ENCODE measurements around the gene PDCD1.
A peak's percentile ranks its signal among the peaks of the same experiment; 100 is the strongest.
"Not testable (repeated sequence)": the region's sequence is repeated elsewhere in the genome, so short reads cannot be mapped to it uniquely, and the experiment has no call there.

Gene PDCD1

DNA sequence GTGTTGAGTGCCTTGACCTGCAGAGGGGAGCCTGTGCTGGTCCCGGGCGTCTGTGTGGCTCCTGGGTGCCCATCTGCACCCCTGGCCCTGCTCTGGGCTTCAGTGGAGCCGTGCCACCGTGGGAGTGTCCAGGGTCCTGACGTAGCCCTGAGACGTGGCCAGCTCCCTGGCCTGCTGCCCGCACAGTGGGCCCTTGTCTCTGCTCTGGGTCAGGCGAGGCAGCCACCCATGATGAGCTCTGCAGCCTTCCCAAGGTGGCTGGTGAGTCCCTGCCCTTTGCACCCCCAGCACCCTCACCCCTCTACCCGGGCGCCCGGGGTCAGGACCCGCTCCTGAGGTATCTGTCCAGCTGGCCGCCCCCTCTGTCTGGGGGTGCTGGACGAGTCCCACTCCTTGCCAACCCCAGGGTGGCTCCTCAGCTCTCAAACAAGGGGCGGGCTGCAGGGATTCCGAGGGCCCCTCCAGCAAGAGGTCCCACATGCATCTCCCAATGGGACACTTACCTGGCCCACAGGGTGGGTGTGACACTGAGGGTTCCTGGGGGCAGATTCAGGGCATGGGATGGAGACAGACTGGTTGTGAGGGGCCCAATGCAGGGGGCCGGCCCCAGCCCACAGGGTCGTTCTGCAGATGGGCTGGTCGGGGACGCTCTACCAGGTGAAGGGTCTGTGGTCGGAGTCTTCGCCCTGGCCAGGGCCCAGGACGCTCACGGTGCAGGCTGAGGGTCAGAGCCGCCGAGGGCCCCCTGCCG, 47.3 kb downstream of the PDCD1 start:
- no peak for DNase-seq

DNA sequence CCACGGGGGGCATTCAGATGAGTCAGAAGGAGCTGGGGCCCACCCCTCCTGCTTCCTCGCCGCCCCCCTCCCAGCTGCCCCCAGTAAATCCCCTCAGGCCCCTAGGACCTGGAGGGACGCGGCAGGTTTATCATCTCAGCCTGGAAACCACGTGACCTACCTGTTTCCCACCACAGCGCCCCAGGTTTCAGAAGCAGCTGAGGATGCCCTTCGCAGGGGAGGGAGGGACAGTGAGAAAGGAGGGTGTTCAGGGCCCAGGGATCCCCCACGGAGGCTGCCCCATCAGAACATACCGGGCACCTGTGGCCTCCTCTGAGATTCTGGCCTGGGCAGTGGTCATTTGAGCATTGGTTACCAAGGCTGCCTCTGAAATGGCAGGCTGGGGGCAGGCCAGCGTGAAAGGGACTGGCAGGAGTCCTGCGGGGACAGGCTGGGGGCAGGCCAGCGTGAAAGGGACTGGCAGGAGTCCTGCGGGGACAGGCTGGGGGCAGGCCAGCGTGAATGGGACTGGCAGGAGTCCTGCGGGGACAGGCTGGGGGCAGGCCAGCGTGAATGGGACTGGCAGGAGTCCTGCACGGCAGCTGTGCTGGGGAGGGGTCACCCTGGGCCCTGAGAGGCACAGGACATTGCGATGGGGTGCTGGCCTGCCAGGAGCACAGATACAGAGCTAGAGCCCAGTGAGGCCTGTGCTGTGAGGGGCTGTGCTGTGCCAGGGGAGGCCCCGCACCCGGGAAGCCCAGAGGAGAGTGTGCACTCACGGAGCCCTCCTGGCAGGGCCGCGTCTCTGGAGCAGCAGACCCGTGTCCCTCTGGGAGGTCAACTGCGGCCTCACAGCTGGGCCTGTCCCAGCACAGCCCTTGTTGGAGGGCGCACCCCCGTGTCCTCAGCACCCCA, 48.1 kb downstream of the PDCD1 start:
- DNase-seq: no peak

DNA sequence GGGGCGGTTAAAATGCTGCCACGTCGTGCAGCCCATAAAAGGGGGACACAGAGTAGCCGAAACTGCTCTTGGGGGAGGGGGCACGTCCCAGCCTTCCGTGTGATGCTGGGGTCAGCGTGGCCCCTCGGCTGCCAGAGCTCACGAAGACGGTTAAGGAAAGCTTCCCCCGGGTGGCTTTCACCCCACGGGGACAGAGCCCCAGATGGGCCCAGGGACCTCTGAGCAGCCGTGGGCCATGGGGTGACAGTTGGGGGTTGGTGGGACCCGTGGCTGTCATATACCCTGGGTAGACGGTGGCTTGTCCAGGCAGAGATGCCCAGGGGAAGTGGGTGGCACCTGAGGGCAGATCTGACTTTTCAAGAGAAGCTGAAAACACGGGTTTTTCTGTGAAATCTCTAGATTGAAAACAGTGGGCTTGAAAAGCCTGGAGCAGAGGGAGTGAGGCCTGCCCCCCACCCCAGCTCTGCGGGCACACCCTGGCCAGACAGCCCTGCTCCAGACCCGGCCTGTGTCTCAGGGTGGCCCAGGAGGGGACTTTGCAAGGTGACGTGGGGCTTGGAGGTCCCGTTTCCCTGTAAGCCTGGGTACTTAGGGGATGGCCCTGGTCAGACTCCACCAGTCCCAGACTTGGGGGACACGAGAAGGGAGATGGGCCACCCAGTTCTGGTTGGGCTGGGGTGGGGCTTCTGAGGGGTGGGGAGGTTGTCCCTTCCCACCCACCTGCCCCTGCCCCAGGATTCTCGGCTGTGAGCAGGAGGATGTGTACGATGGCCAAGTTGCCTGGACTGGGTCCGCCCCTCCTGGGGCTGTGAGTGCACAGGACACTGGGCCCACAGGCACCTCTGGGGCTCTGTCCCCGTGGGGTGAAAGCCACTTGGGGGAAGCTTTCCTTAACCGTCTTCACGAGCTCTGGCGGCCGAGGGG, 49.0 kb downstream of the PDCD1 start:
- no peak for DNase-seq

DNA sequence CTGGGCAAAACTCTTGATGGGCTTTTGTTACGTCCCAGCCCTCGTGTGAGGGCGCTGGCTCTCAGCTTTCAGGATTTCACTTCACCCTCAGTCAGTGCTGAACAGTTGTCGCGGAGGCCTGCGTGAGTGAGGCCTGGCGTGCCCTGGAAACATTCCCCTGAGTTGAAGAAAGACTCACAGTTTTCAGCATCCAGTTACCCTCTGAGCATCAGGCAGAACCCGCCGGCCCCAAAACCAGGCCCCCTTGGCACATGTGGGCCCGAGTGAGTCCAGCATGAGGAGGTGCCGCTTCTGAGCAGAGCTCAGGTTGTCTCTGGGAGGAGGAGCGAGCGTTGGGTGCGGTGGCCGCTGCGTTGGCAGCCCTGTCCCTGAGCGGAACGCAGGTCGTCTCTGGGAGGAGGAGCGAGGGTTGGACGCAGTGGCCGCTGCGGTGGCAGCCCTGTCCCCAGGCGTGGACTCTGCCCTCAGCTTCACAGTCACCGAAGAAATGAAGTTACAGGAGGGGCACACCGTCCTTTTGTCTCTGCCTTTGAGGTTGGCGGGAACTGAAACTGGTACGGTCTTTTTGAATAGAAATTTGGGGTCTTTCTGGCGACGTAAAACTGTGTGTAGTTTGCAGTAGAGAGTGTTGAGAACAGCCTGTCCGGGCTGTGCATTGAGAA, 49.8 kb downstream of the PDCD1 start, which contains the start of gene NEU4:
TSS of gene NEU4 (plus strand) at position 473 of the 662 bp plus-strand sequence. CDS start 5,292 bp downstream, outside the sequence.
- no peak for DNase-seq

DNA sequence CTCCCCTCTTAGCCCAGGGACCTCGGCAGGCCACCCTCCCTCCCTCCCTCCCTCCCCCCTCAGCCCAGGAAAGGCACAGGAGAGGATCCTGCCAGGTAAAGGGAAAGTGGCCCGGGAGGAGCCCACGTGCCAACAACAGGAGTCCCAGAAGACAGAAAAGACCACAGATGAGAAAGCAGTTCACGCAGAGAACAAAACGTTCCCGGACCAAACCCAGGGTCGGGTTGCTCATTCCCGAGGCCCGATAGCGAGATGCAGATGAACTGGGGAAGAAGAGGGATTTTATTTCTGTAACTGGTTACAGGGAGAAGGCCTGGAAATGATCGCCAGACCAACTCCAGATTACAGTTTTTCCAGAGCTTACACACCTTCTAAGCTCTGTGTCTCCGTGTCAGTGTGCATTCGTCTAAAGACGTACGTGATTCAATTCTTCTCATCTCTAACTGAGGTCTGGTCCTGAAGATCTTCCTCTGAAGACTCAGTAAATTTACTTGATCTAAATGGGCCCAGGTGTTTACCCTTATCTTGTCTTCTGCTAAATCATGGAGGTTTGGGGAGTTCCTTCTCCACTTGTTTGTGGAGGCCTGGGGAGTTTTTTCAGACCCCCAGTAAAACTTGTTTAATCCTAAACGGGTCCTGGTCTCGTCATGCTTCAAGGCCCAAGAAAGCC, 50.5 kb downstream of the PDCD1 start:
- no peak for DNase-seq

DNA sequence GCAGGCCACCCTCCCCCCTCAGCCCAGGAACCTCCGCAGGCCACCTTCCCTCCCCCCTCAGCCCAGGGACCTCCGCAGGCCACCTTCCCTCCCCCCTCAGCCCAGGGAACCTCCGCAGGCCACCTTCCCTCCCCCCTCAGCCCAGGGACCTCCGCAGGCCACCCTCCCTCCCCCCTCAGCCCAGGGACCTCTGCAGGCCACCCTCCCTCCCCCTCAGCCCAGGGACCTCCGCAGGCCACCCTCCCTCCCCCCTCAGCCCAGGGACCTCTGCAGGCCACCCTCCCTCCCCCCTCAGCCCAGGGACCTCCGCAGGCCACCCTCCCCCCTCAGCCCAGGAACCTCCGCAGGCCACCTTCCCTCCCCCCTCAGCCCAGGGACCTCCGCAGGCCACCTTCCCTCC, 52.5 kb downstream of the PDCD1 start:
- DNase-seq: not testable (repeated sequence)

DNA sequence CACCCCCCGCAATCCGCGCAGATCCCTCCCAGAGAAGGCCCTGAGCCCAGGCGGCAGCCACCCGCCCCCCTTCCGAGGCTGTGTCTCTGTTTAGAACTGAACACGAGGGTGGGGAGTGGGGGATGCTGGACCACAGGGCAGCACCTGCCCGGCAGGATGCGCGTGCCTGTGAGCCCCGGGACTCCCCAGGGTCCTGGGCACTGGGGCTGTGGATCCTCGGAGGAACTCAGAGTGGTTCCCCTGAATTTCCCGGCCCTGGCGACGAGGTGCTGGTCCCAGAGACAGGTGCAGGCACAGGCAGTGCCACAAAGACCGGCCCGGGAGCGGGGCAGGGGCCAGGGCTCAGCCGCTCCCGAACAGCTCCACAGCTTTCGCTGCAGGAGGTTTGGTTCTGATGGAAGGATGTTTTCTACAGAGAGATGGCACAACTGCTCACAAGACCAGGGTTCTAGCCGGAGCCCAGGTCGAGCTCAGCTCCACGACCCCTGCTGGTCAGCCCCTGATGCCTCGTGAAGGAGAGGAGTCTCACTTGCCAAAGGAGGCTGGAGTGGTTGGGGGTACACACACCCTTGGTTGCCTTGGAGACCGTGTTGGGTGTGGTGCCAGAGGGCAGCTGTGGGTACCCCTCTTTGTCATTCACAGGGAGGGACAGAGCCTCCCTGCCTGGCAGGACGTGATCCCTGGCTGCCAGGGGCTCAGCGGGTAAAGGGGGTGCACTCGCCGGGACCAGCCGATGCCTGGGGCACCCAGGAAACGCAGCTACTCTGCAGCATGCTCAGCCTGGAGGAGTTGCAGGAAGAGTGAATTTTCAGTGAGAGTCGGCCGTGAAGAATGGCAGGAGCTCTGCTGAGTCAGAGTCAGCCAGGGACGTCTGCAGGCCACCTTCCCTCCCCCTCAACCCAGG, 54.1 kb downstream of the PDCD1 start:
- peak; percentile 13 for DNase-seq

DNA sequence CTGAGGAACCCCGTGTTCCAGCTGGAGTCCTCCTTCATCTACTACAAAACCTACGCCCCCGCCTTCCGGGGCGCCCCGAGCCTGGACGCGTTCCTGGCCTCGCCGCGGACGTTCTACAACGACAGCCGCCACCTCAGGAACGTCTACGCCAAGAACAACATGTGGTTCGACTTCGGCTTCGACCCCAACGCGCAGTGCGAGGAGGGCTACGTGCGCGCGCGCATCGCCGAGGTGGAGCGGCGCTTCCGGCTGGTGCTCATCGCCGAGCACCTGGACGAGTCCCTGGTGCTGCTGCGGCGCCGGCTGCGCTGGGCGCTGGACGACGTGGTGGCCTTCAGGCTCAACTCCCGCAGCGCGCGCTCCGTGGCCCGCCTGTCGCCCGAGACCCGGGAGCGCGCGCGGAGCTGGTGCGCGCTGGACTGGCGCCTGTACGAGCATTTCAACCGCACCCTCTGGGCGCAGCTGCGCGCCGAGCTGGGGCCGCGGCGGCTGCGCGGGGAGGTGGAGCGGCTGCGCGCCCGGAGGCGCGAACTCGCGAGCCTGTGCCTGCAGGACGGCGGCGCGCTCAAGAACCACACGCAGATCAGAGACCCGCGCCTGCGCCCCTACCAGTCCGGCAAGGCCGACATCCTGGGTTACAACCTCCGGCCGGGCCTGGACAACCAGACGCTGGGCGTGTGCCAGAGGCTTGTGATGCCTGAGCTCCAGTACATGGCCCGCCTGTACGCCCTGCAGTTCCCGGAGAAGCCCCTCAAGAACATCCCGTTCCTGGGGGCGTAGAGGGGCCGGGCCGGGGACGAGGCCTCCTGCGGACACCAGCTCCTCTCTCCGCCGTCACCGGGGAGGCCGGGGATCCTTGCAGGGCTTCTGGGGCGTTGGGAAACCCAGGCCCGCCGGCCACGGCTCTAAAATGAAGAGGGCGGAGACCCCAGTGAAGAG, 55.0 kb downstream of the PDCD1 start:
- DNase-seq: peak; percentile 38

DNA sequence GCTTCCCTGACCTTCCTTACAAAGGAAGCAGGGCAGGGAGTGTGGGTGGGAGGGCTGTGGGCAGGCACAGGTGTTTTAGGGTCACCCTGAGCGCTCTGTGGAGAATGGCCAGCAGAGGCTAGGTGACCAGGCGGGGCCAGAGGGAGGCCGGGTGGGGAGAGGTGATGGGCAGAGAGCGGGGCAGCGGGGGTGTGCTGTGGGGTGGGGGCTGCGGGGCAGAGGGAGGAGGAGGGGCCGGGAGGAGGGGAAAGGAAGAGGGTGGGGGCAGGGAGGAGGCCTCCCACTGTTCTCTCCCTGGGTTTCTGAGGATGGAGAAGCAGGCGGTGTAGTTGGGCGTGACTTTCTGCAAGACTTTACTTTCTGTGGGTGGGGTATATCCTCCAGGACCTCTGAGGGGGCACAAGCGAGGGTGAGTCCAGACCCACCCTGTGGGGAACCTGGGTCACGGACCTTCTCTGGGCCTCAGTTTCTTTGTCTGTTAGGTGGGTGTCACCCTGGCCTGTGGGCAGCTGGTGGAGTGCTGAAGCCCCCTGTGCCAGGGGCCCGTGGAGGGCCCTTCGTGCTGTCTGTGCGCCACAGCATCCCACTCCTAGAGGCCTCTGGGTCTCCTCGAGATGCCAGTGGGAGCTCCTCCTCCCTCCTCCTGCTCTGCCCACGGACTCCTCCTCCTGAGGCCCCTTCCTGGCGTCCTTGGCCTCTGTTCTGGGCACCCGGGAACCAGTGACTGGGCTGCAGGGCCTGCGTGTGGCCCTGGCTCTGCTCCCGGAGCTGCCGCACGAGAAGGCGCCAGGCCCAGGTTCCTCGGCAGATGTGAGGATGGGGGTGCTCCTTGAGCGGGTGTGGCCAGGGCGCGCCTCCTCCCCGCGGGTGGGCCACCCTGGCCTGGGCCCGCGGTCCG, 56.0 kb downstream of the PDCD1 start:
- no peak for DNase-seq

DNA sequence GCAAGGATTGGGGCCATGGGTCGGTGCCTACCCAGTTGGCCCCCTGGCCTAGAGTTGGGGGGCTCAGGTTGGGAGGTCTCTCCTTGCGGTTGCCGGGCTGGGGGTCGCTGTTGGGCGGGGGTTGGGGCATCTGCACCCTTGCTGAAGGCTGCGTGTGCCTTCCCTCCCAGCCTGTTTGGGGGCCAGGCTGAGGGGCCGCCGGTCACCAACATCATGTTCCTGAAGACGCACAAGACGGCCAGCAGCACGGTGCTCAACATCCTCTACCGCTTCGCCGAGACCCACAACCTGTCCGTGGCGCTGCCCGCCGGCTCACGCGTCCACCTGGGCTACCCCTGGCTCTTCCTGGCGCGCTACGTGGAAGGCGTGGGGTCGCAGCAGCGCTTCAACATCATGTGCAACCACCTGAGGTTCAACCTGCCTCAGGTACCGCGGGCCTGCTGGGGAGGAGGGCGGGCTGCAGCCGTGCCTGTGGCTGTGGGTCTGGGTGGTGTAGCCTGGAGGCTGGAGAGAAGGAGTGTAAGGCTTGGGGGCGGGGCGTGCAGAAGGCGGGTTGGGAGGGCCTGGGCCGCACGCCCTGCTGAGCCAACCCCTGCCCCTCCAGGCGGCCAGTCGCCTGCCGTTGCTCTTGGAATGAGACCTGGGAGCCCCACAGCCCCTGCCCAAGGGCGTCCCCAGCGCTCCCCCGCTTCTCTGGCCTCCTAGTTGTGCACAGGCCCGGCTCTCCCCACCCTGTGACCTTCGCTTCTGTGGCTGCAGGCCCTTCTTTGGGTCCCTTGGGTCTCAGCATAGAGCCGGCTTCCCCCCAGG, 56.9 kb downstream of the PDCD1 start:
- no peak for DNase-seq

DNA sequence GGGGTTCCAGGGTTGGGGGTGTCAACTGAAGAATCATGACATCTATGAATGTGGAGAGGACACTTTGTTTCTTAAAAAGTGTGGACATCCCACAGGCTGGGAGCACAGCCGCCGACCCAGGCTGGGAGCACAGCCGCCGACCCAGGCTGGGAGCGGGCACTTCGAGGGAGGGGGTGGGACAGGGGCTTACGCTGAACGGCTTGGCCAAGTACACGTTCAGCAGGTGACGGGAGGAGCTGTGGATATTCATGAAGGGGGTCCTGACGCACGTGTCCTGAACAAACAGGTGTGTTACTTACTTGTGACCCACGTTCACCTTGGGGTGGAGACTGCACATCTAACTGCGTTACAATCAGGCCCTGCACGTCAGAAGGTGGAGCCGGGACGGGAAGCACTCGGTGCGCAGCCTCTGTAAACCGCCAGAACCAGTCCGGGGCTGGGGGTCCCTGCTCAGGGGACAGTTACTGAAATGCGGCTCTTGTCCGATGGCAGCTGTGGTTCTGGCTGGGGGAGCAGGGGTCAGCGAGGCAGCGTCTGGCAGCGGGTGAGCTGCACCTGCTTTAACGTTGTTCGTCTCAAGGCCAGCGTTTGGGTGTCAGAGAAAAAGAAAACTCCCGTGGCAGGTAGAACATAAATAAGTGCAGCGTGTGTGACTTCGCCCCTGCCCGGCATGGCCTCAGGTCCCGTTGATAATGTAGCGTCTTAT, 58.3 kb downstream of the PDCD1 start:
- not testable (repeated sequence) for DNase-seq

Measured in CD4-positive, alpha-beta T cell treated with Interleukin-17A for 4 hours (primary cell).